Prostate gland (tissue), 2 donors: ENCODE measurements around the gene UBL5.

ENCODE experiments used
- POLR2AphosphoS5 ChIP-seq: sonication (generic); formaldehyde crosslinking; IDR thresholded peaks from one replicate; pipeline ENCODE4 v1.6.1; 2017; ENCODE audit warnings: antibody characterized with exemption
- TF ChIP-seq, protein P1 (sequence below), 4 experiments: fragments of 200-600 bp in 2 of 4; fragments of 450-650 bp in 2 of 4; sonication (generic) in 2 of 4; IDR thresholded peaks; 1 replicate in 3 of 4; 2 replicates in 1 of 4; pipeline ENCODE4 v1.5.1; 2016 to 2019; ENCODE audit warnings: antibody characterized with exemption in 4 of 4, mild to moderate bottlenecking in 2 of 4, moderate library complexity in 2 of 4

DNA sequence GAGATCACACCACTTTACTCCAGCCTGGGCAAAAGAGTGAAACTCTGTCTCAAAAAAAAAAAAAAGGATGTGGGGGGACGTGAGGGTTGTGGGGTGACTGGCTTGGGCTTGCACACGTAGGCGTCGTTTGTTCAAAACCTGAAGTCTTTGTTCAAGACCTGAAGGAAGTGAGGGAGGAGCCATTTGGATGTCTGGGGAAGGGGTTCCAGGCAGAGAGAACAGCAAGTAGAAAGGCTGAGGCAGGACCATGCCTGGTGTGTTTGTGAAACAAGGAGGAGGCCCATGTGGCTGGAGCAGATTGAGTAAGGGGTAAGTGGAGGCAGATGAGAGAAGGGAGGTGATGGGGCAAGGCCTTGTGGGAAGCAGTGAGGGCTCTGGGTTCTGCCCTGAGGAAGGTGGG, 35.2 kb downstream of the UBL5 start:
- TF ChIP-seq, protein P1, sequence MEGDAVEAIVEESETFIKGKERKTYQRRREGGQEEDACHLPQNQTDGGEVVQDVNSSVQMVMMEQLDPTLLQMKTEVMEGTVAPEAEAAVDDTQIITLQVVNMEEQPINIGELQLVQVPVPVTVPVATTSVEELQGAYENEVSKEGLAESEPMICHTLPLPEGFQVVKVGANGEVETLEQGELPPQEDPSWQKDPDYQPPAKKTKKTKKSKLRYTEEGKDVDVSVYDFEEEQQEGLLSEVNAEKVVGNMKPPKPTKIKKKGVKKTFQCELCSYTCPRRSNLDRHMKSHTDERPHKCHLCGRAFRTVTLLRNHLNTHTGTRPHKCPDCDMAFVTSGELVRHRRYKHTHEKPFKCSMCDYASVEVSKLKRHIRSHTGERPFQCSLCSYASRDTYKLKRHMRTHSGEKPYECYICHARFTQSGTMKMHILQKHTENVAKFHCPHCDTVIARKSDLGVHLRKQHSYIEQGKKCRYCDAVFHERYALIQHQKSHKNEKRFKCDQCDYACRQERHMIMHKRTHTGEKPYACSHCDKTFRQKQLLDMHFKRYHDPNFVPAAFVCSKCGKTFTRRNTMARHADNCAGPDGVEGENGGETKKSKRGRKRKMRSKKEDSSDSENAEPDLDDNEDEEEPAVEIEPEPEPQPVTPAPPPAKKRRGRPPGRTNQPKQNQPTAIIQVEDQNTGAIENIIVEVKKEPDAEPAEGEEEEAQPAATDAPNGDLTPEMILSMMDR (IDR thresholded peaks at IDR 0.05) = no peak
- TF ChIP-seq POLR2AphosphoS5 = no peak
